BE2C (cell line): ENCODE data around the gene NUP205.

ENCODE experiments used
- DNase-seq: peaks from one replicate; pipeline ENCODE4 v3.0.0-alpha.2; 2020
- H3K27me3 ChIP-seq: fragments of 250-450 bp; sonication (Bioruptor Pico); 2 replicates; pipeline ENCODE4 v1.5.1; 2020; ENCODE audit warnings: mild to moderate bottlenecking
- H3K36me3 ChIP-seq: fragments of 250-450 bp; sonication (Bioruptor Pico); 2 replicates; pipeline ENCODE4 v1.5.1; 2020; ENCODE audit warnings: mild to moderate bottlenecking
- H3K4me1 ChIP-seq: fragments of 250-450 bp; sonication (Bioruptor Pico); 2 replicates; pipeline ENCODE4 v1.5.1; 2020
- H3K4me3 ChIP-seq: 2 replicates; pipeline ENCODE4 v1.5.1; 2011; ENCODE audit warnings: low read depth, low read length
- H3K9me3 ChIP-seq: fragments of 250-450 bp; sonication (Bioruptor Pico); 2 replicates; pipeline ENCODE4 v1.5.1; 2020
- TF ChIP-seq, protein P1 (sequence below): IDR thresholded peaks from 2 replicates; pipeline ENCODE4 v1.5.1; 2012; ENCODE audit warnings: mild to moderate bottlenecking, low read depth, low read length

NUP205 gene

DNA sequence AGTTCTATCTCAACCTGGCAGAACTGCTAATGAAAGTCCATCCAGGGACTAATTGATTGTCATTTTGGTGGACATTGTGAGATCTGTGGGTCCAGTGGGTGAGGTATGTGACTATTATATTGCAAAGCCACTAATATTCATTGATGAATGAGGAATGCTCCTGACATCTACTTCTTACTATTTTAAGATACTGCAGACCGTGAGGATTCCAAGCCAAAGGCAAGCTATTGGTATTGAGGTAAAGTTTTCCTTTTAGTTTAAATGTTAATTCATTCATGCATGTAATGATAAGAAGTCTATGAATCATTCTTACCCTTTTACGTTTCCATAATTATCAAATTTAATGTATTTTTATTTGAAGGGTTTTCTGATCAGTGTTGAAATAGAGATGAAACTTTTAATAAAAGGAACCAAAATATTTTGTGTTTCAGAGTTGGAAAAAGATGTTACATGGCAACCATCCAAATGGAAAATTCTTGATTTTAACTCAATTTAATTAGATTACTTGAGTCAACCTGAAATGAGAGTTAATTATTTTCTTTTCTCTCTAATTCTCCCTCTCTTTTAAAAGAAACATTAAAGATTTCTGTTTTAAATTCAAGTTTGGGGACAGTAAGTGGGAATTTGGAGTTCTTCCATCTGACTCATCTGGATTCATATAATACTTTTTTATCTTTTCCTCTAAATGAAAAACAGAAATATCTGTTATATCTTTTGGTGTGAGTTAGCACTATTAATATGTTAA lies 39.6 kb downstream of the NUP205 start:
- TF ChIP-seq, protein P1, sequence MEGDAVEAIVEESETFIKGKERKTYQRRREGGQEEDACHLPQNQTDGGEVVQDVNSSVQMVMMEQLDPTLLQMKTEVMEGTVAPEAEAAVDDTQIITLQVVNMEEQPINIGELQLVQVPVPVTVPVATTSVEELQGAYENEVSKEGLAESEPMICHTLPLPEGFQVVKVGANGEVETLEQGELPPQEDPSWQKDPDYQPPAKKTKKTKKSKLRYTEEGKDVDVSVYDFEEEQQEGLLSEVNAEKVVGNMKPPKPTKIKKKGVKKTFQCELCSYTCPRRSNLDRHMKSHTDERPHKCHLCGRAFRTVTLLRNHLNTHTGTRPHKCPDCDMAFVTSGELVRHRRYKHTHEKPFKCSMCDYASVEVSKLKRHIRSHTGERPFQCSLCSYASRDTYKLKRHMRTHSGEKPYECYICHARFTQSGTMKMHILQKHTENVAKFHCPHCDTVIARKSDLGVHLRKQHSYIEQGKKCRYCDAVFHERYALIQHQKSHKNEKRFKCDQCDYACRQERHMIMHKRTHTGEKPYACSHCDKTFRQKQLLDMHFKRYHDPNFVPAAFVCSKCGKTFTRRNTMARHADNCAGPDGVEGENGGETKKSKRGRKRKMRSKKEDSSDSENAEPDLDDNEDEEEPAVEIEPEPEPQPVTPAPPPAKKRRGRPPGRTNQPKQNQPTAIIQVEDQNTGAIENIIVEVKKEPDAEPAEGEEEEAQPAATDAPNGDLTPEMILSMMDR: no peak
- DNase-seq: no peak

GRCh38 chr7:135597926-135598305 lies 40.2 kb downstream of the NUP205 start:
- Histone ChIP-seq H3K36me3 (peaks cover 85% of the 10 kb centered on the region), H3K27me3 (no peaks in the 10 kb centered on the region), H3K4me1 (peaks cover 11% of the 10 kb centered on the region), H3K9me3 (no peaks in the 10 kb centered on the region), H3K4me3 (no peak overlapping the region)
- TF ChIP-seq, protein P1: no peak
- DNase-seq: no peak

More for the DNA sequence above, 39.6 kb downstream of the NUP205 start:
- Histone ChIP-seq H3K4me1 (peaks cover 11% of the 10 kb centered on the region), H3K4me3 (no peak overlapping the region), H3K9me3 (no peaks in the 10 kb centered on the region), H3K36me3 (peaks cover 85% of the 10 kb centered on the region), H3K27me3 (no peaks in the 10 kb centered on the region)

DNA sequence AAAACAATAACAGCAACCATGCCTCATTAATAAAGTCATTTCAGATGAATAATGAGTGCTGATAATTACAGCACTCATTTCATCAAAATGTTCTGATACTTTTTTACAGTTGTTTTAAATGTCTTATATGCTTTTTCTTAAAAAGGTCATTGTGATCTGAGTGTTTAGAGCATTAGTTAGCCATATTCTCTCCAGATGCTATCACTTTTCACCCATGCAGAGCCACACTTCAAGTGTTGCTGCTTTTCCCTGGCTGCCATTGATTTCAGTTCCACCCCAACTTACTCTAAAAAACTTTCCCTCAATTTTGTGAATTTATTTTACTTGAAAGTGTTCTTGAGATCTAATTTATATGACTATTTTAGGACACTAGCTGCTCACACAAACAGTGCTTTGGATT lies 41.8 kb downstream of the NUP205 start:
- Histone ChIP-seq H3K27me3 (no peaks in the 10 kb centered on the region), H3K9me3 (no peaks in the 10 kb centered on the region), H3K4me1 (peaks cover 11% of the 10 kb centered on the region), H3K4me3 (no peak overlapping the region), H3K36me3 (peaks cover 85% of the 10 kb centered on the region)
- DNase-seq: no peak
- TF ChIP-seq, protein P1: no peak

DNA sequence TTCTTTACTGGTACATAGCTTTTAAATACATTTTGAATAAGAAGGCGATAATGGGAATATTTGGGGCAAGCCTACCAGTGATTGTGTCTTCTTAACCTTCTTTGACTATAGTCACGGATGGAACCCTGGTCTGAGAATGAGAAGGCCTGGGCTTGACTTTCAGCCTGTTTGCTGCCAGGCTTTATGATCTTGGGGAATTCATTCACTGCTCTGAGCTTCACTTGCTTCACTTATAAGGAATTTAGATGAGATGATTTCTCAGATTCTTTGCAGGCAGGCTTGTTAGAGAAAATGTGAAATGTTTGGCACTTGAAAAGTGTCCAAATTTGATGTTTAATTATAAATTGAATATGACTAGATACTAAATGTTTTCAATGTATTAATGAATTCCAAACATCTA lies 42.5 kb downstream of the NUP205 start:
- Histone ChIP-seq H3K4me1 (peaks cover 11% of the 10 kb centered on the region), H3K36me3 (peaks cover 84% of the 10 kb centered on the region), H3K9me3 (no peaks in the 10 kb centered on the region), H3K27me3 (no peaks in the 10 kb centered on the region), H3K4me3 (no peak overlapping the region)
- no peak for DNase-seq
- TF ChIP-seq, protein P1: no peak

DNA sequence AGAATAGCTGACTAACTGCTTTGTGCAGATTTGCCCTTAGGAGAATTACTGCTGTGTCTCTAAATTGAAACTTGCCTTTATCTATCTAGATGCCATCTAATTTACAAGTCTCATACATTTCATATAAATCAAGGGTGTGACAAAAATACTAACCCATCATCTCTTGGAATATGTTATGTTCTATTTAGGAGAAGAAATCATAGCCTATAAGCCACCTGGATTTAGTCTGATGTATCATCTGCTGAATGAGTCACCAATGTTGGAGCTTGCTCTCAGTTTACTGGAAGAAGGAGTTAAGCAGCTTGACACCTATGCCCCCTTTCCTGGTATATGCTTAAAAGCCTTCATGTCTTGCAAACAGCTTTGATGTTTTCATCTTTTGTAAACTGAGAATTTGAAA lies 43.5 kb downstream of the NUP205 start:
- peaks cover 79% of the 10 kb centered on the region for H3K36me3 ChIP-seq

GRCh38 chr7:135602304-135602703 lies 44.6 kb downstream of the NUP205 start:
- Histone ChIP-seq H3K27me3 (no peaks in the 10 kb centered on the region), H3K4me1 (peaks cover 7% of the 10 kb centered on the region), H3K4me3 (no peak overlapping the region), H3K9me3 (no peaks in the 10 kb centered on the region), H3K36me3 (peaks cover 84% of the 10 kb centered on the region)
- no peak for DNase-seq
- TF ChIP-seq, protein P1: no peak

More for the DNA sequence above, 43.5 kb downstream of the NUP205 start:
- TF ChIP-seq, protein P1: no peak
- H3K27me3 ChIP-seq: no peaks in the 10 kb centered on the region
- H3K4me1 ChIP-seq: peaks cover 11% of the 10 kb centered on the region
- no peak overlapping the region for H3K4me3 ChIP-seq
- H3K9me3 ChIP-seq: no peaks in the 10 kb centered on the region
- DNase-seq: no peak
